ES-I3 (cell line): Measurements from ENCODE around the gene GALNTL6.

Source experiments
- H3K36me3 ChIP-seq: 2 replicates; pipeline ENCODE4 v1.6.1; 2013; ENCODE audit warnings: mild to moderate bottlenecking, low read length, control low read depth, moderate library complexity; ENCODE audit not compliant: insufficient read depth
- H3K4me1 ChIP-seq: 2 replicates; pipeline ENCODE4 v1.6.1; 2013; ENCODE audit warnings: mild to moderate bottlenecking, control low read depth, low read length; ENCODE audit not compliant: insufficient read depth
- H3K9ac ChIP-seq: 2 replicates; pipeline ENCODE4 v1.6.1; 2013; ENCODE audit warnings: low read depth, mild to moderate bottlenecking, low read length, moderate library complexity
- H3K9me3 ChIP-seq: 2 replicates; pipeline ENCODE4 v1.6.1; 2013; ENCODE audit warnings: mild to moderate bottlenecking, low read length, moderate library complexity; ENCODE audit not compliant: control insufficient read depth, insufficient read depth

The GALNTL6 gene

DNA sequence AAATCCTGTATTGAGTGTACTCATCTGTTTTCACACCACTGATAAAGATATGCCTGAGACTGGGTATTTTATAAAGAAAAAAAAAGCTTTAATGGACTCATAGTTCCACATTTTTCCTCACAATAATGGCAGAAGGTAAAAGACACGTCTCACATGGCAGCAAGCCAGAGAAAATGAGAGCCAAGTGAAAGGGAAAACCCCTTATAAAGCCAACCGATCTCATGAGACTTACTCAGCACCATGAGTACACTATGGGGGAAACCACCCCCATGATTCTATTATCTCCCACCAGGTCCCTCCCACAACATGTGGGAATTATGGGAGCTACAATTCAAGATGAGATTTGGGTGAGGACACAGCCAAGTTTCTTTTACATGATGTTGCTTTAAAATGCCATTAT lies 171.9 kb downstream of the GALNTL6 start:
- H3K9ac ChIP-seq, result no peak overlapping the region
- peaks cover 13% of the 10 kb centered on the region for H3K4me1 ChIP-seq
- no peaks in the 10 kb centered on the region for H3K36me3 ChIP-seq
- H3K9me3 ChIP-seq, result no peaks in the 10 kb centered on the region

DNA sequence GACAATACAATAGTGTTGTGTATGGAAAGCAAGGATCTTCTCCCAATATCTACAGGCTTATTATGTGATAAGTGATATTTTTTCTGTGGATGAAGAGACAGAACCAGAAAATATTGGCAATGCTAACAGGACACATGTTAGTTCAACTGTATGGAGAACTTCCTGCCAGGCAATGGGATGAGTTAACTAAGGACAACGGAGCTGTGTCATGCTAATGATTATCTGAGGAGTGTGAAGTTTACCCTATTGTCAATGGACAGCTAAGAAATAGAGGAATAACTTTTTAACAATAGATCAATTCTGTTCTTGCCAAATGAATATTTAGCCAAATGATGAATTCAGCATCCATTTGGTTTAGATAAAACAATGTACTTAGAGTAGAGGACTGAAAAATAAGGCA lies 180.0 kb downstream of the GALNTL6 start:
- Histone ChIP-seq H3K9me3 (peaks cover 4% of the 10 kb centered on the region; the same call in 1 of the 2 replicates), H3K4me1 (peaks cover 14% of the 10 kb centered on the region; the same call in 1 of the 2 replicates), H3K36me3 (no peaks in the 10 kb centered on the region), H3K9ac (no peak overlapping the region)

DNA sequence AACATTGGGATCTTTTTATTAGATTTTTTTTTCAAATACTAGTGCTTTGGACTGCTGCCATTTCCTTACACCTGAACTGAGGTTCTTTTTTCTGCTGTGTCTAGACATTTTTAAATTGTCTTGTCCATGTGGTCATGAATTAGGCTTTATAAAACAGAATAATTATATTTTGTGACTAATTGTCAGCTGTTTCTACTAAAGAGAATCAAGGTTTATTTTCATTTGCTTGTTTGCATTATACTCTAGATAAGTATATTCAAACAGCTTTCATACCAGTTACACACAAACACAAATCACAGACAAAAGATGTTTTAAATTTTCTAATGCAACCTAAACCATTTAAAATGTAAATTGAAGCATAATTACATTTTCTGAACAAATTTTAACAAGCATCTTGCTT lies 194.7 kb downstream of the GALNTL6 start:
- H3K4me1 ChIP-seq, result peaks cover 15% of the 10 kb centered on the region

DNA sequence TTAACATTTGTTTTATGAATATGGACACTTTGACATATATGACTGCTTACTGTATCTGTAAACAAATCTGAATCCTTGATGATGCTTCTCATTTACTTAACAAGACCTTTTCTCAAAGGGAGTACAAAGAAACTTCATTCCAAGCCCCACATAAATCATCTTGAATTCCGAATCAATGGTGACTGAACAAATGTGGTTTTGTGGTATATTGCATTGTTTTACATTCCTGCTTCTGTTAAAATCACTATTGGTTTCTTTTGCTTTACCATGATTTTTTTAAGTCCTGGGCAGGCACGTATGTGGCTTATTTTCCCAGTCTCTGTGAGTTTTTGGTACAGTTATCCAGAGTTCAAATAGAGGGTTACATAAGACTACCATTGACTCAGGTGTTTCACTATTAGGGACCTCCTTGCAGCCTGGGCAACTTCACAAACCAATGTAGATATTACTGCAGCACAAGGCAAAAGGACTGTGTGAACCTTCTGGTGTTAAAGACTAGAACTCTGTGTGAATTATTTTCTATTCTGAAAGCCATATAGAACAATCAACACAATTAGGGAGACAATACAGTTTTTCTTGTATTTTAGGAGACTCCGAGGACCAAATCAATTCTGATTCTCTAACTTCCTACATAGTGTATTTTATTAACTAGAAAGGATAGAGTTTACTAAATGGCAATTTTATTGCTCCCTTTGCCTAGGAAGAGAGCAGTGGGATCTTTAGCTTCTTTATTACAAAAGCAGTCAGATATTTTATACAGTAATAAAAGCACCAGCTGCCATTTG lies 196.4 kb downstream of the GALNTL6 start:
- Histone ChIP-seq H3K4me1 (peaks cover 15% of the 10 kb centered on the region), H3K9me3 (no peaks in the 10 kb centered on the region), H3K36me3 (no peaks in the 10 kb centered on the region), H3K9ac (no peak overlapping the region)

More for the DNA sequence above, 194.7 kb downstream of the GALNTL6 start:
- no peak overlapping the region for H3K9ac ChIP-seq
- no peaks in the 10 kb centered on the region for H3K9me3 ChIP-seq
- H3K36me3 ChIP-seq, result no peaks in the 10 kb centered on the region

DNA sequence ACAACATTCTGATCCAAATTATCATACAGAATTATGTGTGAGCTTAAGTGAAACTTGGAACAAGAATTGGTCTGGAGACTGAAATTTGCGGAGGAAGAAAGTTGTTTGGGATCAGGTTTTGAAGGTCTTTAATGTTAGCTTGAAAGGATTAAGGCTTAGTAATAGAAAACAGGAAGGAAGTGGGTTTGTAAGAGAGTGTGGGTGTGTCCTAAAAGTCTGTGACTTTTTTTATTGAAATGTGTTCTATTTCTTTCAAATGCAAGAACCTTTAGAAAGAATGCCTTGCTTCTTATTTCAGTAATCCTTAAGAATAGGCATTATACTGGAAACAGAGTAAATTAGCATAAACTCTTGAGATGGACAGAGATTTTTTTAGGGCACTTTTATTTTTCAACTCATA lies 198.0 kb downstream of the GALNTL6 start:
- Histone ChIP-seq H3K4me1 (peaks cover 15% of the 10 kb centered on the region), H3K9me3 (no peaks in the 10 kb centered on the region), H3K9ac (no peak overlapping the region), H3K36me3 (no peaks in the 10 kb centered on the region)

DNA sequence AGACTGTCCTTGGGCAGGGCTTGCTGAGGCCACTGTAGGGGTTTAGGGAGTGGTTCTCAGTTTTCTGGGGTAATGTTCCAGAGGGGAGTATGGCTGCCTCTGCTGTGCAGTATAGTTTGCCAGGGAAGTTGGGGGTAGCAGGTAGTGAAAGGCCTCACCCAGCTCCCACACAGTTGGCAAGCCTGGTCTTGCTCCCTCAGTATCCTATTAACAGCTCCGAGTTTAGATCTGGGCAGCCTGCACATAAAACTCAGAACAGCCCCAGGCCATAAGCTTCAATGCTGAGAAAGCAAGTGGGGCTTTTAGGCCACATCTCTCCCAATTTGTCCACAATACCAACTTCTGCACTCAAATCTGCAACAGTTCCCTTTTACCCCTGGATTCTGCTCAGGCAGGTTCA lies 205.2 kb downstream of the GALNTL6 start:
- H3K36me3 ChIP-seq, result no peaks in the 10 kb centered on the region
- no peaks in the 10 kb centered on the region for H3K9me3 ChIP-seq
- H3K9ac ChIP-seq, result no peak overlapping the region
- H3K4me1 ChIP-seq, result no peaks in the 10 kb centered on the region

DNA sequence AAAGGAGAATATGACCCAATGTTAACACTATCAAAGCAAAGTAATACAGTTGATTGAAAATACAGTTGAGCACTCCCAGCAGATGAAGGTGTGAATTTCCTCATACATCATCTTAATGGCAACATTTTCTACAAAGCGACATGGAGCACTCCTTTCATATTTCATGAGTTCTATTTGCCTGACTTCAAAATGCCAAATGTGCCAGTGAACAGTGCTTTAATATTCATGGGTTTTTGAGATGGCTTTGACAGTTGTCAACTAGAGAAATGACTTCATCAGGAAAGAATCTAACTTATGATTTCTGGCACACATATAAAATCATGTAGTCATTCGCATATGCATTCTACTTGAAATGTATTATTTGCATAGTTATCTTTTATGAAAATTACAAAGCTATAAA lies 222.4 kb downstream of the GALNTL6 start:
- Histone ChIP-seq H3K36me3 (no peaks in the 10 kb centered on the region), H3K9ac (no peak overlapping the region), H3K9me3 (no peaks in the 10 kb centered on the region), H3K4me1 (no peaks in the 10 kb centered on the region)

DNA sequence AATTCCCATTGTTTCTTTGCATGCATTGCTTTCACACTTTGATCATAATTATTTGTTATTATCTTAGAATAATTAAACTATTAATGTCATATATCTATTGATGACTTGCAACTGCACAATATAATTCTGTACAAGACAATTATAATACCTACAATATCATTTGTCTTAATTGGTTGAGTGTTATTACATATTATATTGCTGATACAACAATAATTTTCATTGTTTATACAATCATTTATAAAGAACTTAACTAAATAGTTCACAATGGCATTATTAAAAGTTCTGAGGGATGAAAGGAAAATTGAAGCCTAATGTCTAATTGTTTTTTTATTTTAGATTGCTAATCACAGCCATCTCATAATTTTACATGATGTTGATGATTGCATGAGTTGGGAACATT lies 227.6 kb downstream of the GALNTL6 start:
- H3K9me3 ChIP-seq, result no peaks in the 10 kb centered on the region
- H3K36me3 ChIP-seq, result no peaks in the 10 kb centered on the region
- H3K4me1 ChIP-seq, result no peaks in the 10 kb centered on the region
- H3K9ac ChIP-seq, result no peak overlapping the region

DNA sequence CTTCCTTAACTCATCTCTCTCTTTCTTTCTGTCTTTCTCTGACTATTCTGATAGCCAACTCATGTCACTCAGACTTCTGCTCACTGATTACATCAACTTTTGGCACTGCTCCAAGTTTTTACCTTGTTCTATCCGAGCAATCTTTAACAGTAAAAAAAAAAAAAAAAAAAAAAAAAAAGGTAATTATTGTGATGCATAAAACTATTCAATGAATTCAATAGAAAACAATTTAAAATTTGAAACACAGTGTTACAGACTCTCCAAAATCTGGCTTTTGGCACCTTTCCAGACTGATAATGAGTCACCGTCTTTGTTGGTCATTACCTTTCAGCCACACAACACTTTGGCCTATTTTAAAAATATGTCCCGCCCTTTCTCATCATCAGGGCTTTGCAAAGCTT lies 229.5 kb downstream of the GALNTL6 start:
- Histone ChIP-seq H3K9me3 (no peaks in the 10 kb centered on the region), H3K36me3 (no peaks in the 10 kb centered on the region), H3K4me1 (no peaks in the 10 kb centered on the region), H3K9ac (no peak overlapping the region)

DNA sequence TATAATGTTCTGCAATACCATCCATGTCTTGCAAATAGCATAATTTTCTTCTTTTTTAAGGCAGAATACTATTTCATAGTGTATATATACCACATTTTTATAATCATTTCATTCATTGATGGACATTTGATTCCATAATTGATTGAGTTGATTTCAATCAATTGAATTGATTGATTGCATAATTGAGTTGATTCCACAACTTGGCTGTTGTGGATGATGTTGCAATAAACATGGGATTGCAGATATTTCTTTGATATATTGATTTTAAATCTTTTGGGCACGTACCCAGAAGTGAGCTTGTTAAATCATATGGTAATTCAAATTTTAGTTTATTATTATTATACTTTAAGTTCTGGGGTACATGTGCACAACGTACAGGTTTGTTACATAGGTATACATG lies 232.8 kb downstream of the GALNTL6 start:
- Histone ChIP-seq H3K4me1 (no peaks in the 10 kb centered on the region), H3K36me3 (no peaks in the 10 kb centered on the region), H3K9ac (no peak overlapping the region), H3K9me3 (no peaks in the 10 kb centered on the region)

DNA sequence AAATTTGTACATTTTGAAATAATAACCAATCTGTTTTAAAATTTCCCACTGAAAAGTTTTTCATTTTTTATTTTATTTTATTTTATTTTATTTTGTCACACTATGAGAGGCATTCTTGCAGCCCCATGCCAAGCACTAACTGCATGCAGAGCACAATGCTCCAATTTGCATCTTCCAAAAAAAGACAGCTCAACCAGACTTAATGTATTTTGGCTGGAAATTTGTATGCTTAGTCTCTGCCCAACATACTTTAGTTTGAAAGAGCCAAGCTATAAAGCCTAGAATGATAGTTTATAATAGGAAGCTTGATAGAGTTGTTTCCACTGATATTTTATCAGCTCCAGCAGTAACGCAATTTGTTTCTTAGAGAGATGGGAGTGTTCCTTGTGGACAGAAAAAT lies 235.5 kb downstream of the GALNTL6 start:
- Histone ChIP-seq H3K36me3 (no peaks in the 10 kb centered on the region), H3K9ac (no peak overlapping the region), H3K4me1 (no peaks in the 10 kb centered on the region), H3K9me3 (no peaks in the 10 kb centered on the region)

DNA sequence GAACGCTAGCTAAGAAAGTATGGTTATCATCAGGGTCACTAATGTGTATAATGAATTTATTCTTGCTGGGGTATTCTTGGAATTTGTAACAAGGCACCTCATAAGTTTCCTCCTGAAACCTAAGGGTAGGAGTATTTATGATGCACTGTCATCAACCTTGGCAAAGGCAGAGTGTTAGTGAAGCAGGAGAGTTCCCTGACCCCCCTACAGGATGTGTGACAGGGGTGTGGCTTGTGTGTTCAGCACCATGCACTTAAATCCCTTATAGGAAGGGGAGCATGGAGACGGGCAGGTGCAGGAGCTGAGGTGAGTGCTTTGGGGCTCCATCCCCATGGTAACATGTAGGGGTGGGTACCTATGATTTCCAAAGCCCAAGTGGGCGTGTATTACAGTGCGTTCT lies 237.7 kb downstream of the GALNTL6 start:
- Histone ChIP-seq H3K9ac (no peak overlapping the region), H3K36me3 (no peaks in the 10 kb centered on the region), H3K4me1 (no peaks in the 10 kb centered on the region), H3K9me3 (no peaks in the 10 kb centered on the region)

DNA sequence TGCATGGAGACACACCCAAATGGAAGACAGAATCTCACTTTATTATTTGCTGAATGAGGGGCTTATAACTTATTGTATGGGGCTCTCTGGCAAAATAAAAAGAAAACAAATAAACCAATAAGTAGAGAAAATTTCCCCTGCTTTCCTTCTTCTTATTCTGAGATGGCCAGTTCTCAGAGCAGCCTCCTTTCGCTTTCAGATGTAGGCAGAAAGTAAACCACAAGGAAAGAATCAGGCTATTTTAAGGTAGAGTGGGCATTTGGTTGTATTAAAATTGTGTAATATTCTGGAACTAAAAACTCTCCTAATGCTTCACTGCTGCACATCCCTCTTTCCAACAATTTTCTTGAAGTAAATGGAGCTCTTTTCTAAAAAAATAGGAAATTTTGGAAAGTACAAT lies 241.8 kb downstream of the GALNTL6 start:
- H3K9me3 ChIP-seq, result no peaks in the 10 kb centered on the region
- no peak overlapping the region for H3K9ac ChIP-seq
- no peaks in the 10 kb centered on the region; the same call in 1 of the 2 replicates for H3K36me3 ChIP-seq
- no peaks in the 10 kb centered on the region for H3K4me1 ChIP-seq

DNA sequence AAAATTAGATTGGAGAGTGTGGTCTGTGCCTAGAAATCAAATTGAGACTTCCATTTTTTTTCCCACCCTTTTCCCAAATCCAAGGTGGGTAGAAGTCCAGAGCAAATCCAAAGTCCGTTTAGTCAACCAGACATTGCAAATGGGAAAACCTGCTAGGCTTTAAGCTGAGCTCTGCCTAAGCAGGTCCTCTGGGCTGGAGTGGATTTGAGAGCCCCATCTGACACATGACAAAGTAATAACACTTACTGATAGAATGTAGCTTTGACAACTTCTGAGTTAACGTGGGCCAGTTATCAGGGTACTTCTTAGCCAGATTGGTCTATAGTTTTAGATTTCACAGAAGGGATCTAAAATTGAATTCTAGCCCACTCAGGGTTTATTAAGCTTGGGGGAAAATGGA lies 242.3 kb downstream of the GALNTL6 start:
- no peaks in the 10 kb centered on the region; the same call in 1 of the 2 replicates for H3K36me3 ChIP-seq
- H3K9me3 ChIP-seq, result no peaks in the 10 kb centered on the region
- H3K4me1 ChIP-seq, result no peaks in the 10 kb centered on the region
- H3K9ac ChIP-seq, result no peak overlapping the region

DNA sequence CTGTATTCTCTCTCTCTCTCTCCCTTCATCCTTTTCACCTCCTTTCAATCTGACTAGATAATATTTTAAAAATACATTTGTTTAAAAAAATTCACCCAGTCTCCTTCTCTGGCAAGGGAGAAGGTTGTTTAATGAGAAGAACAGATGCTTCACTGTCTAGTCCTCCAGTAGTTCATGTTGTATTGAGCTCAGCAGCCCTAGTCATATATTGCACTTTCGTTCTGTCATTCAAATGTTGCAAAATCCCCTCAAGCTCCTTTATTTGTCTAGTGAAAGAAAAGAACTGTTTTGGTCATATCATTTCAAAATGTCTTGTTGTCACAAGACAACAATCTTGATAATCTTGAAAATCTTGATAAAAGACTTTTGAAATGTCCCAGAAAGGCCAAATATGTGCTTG lies 248.0 kb downstream of the GALNTL6 start:
- Histone ChIP-seq H3K36me3 (no peaks in the 10 kb centered on the region; the same call in 1 of the 2 replicates), H3K4me1 (peaks cover 4% of the 10 kb centered on the region; the same call in 1 of the 2 replicates), H3K9ac (no peak overlapping the region), H3K9me3 (no peaks in the 10 kb centered on the region)
